NCI-H2107 (cell line): ENCODE measurements around the gene CDK6.

Experiments
- DNase-seq: peaks from one replicate; lab custom pipeline; 2025; lab: John Stamatoyannopoulos, UW

Gene CDK6

DNA sequence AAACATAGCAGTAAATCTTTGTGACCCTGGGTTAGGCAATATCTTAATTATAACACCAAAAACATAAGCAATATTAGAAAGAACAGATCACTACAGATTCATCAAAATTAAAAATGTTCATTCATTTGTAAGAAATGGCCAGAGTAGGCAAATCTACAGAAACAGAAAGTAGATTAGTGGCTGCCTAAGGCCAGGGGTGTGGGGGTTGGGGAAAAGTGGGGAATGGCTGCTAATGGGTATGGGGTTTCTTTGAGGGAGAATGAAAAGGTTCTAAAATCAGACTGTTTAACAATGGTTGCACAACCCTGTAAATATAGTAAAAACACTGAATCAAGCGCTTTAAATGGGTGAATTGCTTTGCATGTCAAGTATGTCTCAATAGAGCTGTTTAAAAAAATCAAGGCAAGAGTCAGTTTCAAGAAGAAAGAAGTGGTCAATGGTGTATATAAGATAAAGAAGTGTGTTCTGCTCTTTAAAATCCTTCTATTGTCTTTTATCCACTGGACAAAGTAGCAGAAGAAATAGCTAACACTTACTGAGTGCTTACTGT lies 42.6 kb downstream of the CDK6 start:
- no peak for DNase-seq

DNA sequence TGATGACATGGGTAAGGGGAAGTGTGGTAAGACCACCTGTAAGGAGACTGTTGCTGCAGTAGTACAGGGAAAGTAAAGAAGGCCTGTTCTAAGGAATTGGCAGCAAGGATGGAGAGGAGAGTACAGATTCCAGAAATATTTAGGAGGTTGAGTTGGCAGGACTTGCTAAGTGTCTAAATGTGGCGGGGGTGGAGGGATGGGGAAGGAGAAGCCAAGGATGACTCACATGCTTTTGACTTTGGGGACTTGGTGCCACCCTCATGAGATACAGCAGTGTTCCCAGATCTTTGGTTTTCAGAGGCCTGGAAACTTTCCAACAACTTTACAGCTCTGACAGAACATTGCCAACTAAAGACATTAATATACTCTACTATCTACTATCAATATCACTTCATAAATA lies 45.4 kb downstream of the CDK6 start:
- DNase-seq: no peak

DNA sequence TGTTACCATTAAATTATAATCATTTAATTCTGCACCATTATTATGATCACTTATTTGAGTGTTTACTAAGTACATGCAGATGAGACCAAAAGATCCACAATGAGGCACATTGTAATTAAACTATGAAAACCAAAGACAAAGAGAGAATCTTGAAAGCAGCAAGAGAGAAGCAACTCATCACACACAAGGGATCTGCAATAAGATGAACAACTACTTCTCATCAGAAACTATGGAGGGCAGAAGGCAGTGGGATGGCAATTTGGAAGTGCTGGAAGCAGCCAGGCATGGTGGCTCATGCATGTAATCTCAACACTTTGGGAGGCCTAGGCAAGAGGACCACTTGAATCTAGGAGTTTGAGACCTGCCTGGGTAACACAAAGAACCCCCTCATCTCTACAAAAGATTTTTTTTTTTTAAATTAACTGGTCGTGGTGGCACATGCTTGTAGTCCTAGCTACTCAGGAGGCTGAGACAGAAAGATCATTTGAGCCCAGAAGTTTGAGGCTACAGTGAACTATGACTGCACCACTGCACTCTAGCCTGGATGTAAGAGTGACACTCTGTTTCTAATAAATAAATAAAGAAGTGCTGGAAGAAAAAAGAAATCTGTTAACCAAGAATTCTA lies 47.7 kb downstream of the CDK6 start:
- no peak for DNase-seq

DNA sequence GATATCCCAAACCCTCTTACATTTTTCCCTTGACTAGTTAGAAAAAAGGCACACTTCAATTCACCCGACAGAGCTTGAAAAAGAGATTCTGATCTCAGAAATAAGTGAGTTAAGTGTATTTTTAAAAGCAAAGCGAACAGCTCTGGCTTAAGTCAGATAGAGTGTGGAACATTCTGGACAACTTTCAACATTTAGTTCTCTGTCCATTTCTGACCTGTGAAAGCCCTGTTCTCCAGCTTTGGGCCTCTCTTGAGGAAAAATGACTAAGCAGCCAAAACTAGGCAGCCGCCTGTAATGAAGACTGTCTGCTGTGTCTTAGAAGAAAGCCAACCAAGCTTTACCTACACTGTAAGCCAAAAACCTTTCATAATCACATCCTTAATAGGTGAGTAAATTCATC lies 50.5 kb downstream of the CDK6 start:
- no peak for DNase-seq

DNA sequence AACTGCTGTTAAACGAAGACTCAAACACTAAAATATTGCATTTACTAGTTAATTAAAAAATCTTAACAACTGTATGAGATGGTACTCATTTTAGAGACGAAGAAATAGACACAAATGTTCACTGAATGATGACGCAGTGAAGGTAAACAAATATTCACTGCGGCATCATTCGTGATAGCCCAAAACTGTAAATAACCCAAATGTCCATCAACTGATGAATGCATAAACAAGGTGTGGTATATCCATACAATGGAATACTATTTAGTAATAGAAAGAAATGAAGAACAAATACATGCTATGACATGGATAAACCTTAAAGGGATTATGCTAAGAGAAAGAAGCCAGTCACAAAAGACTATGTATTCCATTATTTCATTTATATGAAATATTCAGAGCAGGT lies 51.4 kb downstream of the CDK6 start:
- no peak for DNase-seq

DNA sequence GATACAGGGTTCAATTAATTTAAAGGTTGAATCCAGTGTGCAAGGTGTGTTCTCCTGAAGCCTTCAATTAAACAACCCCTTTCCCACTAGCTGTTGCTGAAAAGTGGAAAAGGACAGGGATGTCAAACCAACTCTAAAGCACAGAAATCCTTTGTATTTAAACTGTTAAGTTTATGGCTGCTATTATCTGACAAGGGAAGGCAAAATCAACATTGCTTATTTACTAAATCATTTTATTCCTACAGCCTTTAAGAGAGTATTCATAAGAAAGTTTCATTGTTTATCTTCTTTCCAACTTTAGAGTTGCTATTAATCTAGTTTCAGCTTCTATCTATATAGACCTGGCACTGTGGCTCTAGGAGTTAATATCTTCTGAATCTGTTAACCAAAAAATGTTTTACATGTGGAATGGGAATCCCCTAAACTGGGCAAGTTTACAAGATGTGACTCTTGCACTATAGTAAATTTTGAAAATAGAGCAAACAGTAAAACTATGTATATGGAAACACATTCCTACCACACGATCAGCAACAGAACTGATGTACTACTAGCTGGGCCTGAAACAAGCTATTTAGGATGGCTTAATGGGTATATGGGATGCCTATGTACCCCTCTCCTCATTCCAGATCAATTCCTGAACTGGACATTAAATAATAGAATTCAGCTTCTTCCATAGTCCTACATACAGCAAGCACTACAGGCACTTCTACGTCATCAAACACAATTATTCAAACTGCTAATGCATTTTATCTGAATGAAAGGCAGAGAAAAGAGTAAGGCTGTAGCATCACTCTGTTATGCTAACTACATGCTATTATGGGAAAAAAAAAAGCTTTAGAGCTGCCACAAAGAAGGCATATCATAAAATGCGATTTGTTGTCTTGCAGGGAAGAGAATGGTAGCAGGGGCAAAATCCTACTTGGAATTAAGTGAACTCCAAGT lies 52.8 kb downstream of the CDK6 start:
- DNase-seq: no peak

DNA sequence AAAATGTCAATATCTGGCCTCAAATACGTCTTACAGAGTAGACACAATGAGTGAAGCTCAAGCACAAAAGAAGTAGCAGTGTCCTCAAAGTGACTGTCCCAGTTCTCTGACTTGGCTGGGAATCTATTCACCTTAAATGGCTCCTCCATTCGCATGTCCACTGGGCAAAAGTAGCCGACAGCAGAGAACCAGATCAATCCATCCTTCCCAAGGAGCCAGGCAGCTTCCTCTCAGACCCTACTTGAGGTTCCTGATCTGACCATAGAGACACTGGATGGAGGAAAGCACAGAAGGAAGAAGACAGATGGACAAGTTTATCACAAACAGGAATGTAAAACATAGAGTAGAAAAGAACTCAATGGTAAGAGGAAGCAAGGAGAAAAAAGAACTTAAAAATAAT lies 53.5 kb downstream of the CDK6 start:
- no peak for DNase-seq

DNA sequence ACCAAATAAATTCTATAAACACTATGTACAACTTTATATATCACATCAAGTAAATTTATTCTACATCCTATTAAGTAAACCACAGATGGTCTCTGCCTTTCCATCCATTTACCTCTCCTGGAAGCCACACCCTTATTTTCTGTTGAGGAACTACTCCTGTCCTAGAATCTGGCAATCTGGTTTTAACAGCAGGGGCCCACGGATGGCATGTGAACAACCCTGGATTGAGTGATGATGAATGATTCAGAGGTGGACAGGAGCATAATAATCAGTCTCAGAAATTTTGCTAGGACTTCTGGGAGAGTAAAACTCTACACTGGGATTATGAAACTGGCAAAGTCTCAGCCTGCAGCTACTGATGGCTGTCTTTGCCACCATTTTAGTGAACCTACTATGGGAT lies 54.1 kb downstream of the CDK6 start:
- no peak for DNase-seq

DNA sequence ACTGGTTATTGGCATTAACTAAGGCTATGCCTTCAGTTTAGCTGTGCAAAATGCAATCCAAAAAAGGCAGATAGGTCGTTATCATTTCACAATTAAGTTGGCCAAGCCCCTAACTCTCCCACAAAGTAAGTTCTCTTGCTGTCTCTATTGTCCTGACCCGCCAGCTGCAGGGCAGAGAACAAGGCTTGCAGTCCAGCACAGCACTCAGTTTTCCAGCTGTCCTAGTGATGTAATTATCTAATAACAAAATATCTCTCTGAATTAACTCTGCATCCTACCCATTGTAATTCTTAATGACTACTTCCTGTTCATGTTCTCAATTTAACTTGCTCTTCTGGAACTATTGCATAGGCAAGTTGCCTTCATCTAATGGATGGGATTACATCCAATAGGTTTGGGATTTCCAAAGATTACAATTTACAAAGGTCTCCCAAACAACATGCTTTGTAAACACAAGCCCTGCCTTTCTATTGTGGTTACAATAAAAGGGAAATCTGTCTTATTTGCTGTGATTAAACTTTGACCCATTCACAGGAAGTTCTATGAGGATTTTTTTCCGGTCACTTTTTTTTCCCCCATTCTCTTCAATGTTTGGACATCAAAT lies 55.2 kb downstream of the CDK6 start:
- DNase-seq: no peak

DNA sequence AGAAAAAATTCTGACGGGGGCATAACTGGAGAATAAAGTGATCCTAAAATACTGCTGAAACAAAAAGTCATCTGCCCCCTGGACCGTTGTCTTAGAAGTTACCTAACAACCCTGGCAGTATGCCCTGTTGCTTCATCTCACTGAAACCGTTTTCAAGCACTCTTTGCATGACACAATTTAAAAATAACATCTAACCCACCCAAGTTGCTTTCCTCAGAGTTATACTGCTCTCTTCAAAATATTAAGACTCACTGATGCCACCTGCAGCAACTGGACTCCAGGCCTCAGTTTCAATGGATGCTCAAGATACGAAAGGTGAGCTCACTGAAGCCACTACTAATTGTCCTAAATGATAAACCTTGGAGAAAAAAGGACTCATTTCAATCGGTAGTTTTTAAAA lies 57.4 kb downstream of the CDK6 start:
- DNase-seq: no peak

DNA sequence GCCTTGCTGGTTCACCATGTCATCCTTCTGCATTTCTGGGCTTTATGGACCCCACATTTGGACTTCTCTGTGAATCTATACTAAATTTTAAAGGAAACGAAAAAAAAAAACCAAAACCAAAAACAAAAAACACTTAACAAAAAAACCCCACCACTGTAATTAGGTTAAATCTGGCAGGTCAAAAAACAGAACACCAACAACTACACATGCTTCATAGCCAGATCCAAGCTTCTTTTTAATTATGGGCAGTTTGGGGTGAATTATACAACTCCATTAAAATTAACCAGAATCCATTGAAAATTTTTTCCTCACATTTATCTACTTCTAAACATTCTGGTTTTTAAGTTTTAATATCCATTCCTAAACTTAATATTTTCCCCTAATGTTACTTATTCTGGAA lies 58.4 kb downstream of the CDK6 start:
- no peak for DNase-seq

DNA sequence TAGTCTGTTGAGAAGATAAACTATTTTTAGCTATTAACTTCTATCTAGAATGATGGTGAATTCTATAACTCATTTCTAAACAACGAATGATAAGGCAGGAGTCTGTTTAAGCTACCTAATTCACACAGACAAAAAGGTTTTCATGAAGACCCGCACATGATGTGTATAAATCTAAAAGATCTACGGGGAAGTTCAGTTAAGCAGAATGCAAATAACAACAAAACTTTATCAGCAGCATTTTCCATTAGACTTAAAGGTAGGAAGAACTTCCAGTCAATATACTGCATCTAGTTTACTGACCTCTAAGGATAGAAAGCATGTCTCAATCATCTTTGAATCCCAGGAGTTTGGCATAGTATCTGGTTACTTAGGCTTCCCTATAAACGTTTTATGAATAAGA lies 62.6 kb downstream of the CDK6 start:
- DNase-seq: no peak

DNA sequence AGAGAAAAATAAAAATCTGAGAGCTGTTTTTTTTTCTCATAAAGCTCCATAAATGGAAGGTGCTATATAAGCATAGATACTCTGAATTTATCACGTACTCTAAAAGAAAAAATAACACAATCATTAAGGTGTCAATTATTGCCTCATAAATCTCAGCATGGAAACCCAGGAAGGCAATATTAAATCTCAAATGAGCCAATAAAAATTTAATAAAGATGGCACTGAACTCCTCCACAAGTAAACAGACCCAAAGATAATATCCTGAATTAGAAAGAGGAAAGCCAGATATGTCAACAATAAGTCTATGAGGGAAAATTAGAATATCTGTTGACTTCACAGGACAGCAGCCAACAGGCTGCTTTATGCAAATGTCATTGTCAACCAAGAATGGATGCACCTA lies 66.5 kb downstream of the CDK6 start:
- no peak for DNase-seq

DNA sequence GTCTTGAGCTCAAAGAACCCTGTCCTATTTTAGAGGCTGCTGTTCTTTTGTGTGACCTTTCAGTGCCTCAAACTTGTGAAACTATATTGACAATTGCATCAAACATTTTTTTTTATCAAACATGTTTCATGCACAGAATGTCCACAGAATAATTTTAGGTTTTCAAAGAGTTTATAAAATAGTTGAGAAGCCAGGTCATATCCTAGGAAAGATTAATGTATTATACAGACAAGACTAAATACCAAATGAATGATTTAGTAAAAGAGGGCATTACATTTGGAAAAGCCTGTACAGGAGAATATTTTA lies 67.0 kb downstream of the CDK6 start:
- DNase-seq: no peak

DNA sequence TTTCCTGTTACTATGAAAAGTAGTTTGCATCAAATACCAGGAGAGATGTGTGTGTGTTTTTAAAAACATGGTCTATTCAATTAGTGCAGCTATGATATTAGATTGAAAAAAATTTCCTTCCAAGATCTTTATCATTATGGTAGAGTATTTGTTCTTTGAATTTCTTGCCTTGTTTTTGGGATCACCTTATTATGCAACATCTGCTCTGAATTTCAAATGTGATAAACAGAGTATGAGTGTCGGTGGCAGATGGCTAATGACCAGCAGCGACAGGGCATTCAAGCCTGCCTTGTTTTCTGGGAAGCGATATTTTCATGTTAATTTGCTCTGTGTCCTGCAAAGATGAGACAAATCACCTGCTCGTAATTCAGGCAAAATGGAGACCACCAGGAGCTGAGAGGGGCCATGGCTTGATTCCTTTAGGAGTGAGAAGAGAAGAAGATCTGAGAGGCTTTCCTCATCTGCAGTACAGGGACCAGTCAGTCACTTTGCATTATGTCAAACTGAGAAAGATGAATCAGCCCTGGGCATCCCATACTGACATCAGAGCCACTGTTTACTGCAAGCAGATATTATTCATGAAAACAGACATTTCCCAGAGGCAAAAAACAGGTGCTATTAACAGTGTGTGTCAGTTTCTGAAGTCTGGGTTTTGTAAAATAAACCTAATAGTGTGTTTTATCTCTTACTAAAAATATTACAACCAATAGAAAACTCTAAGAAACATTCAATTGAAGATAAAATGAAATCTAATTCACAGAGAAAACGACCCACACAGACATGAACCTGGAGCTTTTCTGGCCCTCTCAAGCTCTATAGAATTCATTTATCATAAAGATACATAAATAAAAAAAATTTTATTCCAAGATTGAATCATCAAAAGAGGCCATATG lies 67.6 kb downstream of the CDK6 start:
- DNase-seq: no peak

DNA sequence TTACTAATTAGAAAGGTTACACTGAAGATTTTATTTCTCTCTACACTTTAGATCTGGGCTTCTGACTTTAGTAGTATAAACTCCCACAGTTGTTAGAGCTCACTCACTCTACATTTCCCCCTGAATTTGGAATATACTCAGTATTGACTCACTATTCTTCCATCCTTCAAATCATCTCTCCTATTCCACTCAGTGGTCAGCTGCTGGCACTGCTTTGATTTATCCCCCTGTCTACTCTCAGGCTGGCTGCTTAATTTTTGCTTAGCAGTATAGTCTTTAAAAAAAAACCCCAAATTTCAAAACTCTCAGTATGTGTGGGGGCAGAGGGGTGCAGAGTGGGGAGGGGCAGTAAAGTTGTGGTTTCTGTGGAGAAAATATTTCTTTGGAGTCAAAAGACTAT lies 68.9 kb downstream of the CDK6 start:
- DNase-seq: no peak

DNA sequence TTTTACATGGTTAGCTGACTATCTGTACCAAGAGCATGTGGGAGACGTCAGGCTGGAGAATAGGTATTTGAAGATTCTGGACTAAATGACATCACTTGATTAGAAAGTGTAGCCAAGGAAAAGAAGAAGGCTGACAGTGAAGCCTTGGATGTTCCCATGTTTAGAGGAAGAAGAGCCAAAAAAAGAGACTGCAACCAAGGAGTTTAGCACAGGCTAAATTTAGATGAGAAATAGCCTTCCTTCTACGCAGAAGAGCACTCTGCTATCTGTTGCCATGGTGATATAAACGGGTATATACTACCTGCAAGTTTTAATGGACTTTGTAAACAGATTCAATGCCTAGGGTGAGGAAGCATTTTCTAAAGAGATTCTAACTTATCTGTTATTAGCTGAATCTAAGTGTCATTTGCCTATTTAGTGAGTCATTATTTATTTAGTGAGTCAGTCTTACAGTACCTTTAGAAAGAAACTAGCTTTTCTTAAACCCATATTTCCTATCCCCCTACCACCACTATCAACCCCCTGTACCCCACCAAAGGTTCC lies 69.8 kb downstream of the CDK6 start:
- no peak for DNase-seq

DNA sequence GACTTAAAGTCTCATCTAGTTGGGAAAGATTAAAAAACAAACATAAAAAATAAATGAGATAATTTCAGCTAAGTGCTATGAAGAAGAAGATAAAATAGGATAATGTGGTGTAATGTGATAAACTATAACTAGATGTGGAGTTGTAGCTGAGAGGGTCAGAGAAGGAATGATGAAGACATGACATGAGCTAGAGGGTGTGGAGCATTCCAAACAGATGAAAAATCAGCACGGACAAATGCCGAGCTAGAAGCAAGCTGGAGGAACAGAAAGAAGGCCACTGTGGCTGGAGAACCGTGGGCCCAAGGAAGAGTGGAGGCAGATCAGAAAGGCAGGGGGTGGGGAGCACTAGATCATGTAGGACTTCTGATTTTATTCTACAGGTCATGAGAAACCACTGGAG lies 70.6 kb downstream of the CDK6 start:
- DNase-seq: no peak

DNA sequence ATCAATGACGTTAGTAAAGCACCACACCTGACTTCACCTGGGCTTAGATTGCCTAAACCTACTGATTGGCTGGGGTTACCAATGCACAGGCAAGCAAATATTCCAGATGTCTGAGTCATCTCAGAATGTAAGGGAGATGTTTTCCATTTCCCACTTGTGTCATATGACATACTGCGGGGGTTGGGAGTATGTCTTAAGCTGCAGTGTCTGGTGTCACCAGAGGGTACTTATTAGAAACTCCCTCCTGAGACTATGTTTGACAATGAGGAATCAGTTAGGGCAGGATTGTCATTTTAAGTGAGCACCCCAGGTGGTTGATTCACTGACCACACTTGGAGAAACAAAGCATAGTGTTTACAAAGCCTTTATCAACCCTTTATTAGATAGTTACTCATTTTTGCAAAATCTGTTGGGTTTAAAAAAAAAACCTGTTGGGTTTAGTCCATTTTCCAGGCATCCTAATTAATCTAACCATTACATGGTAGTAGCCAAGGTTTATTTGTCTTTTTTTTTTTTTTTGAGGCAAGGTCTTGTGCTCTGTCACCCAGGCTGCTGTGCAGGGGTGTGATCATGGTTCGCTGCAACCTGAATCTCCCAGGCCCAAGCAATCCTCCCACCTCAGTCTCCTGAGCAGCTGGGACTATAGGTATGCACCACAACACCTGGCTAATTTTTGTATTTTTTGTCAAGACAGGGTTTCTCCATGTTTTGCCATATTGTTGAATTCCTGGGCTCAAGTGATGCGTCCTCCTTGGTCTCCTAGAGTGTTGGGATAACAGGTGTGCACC lies 72.5 kb downstream of the CDK6 start:
- DNase-seq: peak; percentile 43

DNA sequence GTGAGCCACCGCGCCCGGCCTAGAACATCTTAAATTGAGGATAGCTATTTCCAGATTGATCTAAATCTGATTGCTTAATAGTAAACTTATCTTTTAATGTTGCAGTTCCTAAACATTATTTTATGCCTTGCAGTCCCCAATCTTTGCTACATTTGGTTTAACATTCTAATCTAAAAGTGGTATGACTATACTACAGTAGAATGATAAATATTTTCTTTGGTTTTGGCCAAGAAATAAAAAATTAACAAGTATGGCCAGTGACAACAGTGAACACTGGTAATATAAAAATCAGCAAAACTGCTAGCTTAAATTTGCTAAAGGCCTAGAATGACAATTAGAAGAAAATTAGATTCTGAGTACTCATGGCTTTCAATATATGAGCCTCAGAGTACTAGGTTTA lies 73.5 kb downstream of the CDK6 start:
- DNase-seq: no peak
